B cell (primary cell): ENCODE results near the gene PDIA2.

Experiments
- EZH2 ChIP-seq: IDR thresholded peaks from 2 replicates; pipeline ENCODE4 v1.6.1; 2012; ENCODE audit warnings: borderline replicate concordance, low read depth, mild to moderate bottlenecking, moderate library complexity, low read length; ENCODE audit not compliant: insufficient read depth, poor library complexity, severe bottlenecking
- TF ChIP-seq, protein P1 (sequence below): fragments of 200-600 bp; IDR thresholded peaks from one replicate; pipeline ENCODE4 v1.8.0; 2022; ENCODE audit warnings: antibody characterized with exemption, mild to moderate bottlenecking

DNA sequence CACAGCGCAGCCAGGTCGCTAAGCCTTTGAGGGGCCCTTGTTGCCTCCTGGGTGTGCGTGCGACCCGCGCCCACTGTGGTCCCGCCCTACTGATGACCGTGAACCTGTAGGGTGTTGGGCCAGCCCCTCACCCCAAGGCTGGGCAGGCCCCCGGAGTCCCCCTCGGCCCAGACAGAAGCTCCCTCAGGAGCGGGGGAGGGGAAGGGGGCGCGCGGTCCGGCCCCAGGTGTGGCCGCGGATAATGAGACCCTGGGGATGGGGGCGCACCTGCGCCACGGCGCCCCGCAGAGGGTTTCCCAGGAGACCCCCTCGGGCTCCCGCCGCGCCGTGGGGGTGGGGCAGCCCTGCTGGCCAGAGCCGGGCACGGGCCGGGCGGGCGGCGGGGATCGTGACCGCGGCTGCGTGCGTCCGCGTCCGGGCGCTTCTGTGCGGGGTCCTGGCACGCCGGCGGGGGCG, 2.9 kb upstream of the PDIA2 start:
- TF ChIP-seq, protein P1, sequence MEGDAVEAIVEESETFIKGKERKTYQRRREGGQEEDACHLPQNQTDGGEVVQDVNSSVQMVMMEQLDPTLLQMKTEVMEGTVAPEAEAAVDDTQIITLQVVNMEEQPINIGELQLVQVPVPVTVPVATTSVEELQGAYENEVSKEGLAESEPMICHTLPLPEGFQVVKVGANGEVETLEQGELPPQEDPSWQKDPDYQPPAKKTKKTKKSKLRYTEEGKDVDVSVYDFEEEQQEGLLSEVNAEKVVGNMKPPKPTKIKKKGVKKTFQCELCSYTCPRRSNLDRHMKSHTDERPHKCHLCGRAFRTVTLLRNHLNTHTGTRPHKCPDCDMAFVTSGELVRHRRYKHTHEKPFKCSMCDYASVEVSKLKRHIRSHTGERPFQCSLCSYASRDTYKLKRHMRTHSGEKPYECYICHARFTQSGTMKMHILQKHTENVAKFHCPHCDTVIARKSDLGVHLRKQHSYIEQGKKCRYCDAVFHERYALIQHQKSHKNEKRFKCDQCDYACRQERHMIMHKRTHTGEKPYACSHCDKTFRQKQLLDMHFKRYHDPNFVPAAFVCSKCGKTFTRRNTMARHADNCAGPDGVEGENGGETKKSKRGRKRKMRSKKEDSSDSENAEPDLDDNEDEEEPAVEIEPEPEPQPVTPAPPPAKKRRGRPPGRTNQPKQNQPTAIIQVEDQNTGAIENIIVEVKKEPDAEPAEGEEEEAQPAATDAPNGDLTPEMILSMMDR, result no peak
- no peak for TF ChIP-seq EZH2
